HG03575 (cell line): Measurements from ENCODE around the gene CCDC152.

Experiments
- ATAC-seq: cut with Tn5 transposase; IDR thresholded peaks from one replicate; pipeline ENCODE4 v1.9.1; 2021; ENCODE audit not compliant: unreplicated experiment, insufficient number of reproducible peaks, low FRiP score; ENCODE audit errors: extremely low read depth

CCDC152 gene

DNA sequence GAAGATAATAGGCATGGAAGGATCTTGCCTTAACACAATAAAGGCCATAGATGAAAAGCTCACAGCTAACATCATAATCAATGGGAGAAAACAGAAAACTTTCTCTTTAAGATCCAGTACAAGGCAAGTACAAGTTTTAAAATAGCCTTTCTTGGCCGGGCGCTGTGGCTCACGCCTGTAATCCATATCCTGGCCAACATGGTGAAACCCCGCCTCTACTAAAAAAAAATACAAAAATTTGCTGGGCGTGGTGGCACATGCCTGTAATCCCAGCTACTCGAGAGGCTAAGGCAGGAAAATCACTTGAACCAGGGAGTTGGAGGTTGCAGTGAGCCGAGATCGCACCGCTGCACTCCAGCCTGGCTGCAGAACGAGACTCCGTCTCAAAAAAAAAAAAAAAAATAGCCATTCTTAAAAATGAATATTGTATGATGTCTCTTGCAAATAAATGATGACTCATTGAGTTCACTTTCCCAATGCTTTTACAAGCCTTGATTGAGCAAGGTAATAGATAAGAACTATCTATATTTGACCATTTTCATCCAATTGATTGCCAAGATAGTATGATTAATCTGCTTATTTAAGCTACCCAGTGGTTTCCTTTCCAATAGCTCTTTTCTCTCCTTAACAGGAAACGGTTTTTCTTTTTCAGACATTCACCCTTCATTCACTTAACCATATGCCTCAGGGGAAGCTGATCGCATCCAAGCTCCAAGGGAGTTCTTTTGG lies 15.8 kb downstream of the CCDC152 start:
- ATAC-seq: no peak

DNA sequence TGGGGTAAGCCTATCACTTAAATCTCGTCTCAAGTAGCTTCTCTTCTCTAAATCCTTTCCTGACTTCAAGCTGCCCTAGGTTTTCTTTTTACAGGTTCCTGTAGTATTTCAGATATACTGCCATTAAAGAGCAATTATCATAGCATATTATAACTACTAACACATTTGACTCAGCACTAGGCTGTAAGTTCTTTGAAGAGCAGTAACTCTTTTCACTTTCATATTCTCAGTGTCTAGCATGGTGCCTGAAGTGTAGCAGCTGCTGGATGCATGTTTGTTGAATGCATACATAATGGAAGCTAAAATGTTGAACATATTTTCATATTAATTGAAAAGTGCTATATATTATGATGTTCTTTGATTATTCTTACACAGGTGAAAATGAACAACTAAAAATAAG lies 22.5 kb downstream of the CCDC152 start:
- no peak for ATAC-seq

- ATAC-seq: no peak
Measured at GRCh38 chr5:42781584-42781983, 25.0 kb downstream of the CCDC152 start.

- no peak for ATAC-seq
Measured at GRCh38 chr5:42784132-42784531, 27.5 kb downstream of the CCDC152 start.

GRCh38 chr5:42785756-42786155 lies 29.1 kb downstream of the CCDC152 start:
- ATAC-seq: no peak

- no peak for ATAC-seq
Measured at GRCh38 chr5:42787073-42787472, 30.5 kb downstream of the CCDC152 start.

DNA sequence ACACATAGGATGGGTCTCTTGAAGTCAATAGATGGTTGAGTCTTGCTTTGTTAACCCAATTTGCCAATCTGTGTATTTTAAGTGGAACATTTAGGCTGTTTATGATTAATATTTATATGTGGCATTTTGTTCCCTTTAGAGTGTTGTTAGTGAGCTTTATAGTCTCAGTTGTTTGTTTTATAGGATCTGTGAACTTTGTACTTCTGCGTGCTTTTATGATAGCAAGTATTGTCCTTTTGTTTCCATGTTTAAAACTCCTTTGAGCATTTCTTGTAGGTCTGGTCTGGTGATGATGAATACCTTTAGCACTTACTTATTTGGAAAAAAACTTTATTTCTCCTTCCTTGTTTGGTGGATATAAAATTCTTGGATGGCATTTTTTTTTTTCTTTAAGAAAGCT lies 31.2 kb downstream of the CCDC152 start:
- no peak for ATAC-seq

- no peak for ATAC-seq
Measured at GRCh38 chr5:42791151-42791550, 34.5 kb downstream of the CCDC152 start.

DNA sequence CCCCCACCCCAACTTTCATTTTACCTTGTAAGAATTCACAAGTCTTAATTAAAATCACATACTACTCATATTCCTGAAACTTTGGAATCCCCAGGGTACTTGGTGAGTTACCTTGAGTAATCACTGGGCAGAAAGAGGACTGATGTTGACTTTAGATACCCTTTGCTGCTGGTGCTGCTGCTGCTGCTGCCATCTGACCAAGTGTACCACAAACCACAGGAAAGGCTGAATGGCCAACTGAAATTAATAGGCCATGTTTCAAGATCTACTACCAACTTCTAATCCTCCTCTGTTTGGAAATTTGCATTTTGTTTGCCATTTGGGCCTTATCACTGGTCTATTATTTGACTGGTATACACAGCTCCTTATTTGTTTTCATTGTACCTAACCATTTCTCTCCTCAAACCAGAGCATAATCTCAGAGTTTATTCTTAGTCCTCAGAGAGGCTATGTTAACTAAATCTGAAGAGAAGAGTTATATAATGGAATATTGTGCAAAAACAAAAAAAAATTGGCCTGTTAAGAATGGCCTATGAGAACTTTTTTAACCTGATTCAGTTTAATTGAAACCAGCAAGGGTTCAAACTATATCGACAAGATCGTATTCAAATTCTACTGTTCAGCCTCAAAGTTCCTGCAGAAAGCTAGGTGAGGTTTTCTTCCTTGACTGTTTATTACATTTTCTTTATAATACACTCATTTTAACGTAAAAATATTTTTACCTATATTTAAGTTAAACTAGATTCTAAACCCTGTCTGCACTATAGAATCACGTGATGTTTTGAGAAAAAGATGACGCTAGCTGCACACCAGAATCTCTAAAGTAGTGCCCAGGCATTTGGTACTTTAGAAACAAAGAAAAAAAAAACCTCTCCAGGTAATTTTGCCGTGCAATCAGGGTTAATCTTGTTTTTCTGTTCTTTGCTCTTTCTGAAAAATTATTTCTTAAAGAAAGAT lies 41.9 kb downstream of the CCDC152 start:
- ATAC-seq: no peak

GRCh38 chr5:42799241-42799608 lies 42.6 kb downstream of the CCDC152 start:
- no peak for ATAC-seq

GRCh38 chr5:42799668-42800114 lies 43.1 kb downstream of the CCDC152 start:
- no peak for ATAC-seq

DNA sequence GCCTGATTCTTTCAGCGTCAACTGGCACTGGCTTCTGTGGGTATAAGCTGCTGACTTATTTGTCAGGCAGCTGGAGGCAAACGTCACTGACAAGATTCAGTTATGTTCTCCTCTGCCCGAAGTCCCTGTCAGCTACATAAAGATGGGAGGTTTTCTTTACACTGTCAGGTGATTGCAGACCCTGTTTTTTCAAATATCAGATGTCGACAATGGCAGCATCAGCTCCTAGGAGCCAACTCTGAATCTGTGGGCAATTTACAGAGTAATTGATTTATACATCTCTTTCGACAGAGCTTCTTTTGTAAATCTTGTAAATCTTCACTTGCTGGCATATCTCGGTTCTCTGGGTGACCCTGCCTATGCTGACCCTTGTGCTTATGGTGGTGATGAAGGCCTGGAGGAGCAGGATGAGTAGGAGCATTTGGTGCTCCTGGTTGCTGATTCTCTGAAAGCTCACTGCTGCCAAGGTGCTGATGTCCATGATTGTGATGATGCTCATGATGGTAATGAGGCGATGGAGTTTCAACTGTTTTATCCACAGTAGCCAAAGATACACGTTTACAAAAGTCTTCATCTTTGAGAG lies 44.2 kb downstream of the CCDC152 start:
- ATAC-seq: no peak

DNA sequence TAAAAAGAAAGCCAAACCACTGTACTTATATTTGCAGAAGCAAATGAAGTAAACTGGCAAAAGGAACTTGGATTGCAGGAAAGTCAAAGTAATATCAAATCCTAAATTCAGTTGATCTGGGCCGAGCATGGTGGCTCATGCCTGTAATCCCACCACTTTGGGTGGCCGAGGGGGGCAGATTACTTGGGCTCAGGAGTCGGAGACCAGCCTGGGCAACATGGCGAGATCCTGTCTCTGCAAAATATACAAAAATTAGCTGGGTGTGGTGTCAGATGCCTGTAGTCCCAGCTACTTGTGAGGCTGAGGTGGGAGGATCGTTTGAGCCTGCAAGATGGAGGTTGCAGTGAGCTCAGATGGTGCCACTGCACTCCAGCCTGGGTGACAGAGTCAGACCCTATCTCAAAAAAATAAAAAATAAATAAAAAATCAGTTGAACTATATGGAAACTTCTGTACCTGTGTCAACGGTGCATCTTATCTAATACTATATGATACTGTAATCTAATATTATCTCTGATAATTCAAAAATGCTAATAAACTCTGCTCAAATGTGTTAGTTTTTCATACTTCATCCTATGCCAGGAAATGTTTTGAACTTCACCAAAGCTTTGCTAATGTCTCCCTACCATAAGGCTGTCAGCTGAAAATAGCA lies 45.0 kb downstream of the CCDC152 start:
- ATAC-seq: no peak

DNA sequence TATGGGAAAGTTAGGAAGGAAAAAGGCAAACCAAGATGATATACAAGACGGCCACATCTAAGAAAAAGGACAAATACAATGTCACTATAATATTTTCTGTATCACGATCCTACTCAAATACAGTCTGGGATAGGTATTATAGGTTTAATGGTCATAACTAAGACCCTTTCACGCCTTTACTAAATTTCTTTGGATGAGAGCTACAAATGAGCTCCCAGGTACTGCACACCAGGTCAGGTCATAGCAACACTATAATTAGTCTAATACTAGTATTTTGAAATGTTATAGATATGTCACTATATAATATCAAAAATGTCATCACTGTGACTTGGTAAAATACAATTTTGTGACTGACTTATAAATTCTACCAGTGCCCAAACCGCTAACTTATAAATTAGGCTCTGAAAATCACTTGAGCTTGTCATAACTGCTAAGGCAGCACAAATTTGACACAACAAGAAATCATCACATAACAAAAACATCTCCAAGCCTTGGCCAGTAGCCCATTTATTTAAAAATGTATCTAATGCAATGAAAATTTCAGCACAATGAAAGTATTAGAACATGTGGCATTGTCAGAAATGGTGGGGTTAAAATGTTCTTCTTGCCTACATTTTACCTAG lies 48.2 kb downstream of the CCDC152 start:
- no peak for ATAC-seq

GRCh38 chr5:42806004-42806700 lies 49.5 kb downstream of the CCDC152 start:
- no peak for ATAC-seq

- ATAC-seq: no peak
Measured at GRCh38 chr5:42806701-42807262, 50.2 kb downstream of the CCDC152 start.

DNA sequence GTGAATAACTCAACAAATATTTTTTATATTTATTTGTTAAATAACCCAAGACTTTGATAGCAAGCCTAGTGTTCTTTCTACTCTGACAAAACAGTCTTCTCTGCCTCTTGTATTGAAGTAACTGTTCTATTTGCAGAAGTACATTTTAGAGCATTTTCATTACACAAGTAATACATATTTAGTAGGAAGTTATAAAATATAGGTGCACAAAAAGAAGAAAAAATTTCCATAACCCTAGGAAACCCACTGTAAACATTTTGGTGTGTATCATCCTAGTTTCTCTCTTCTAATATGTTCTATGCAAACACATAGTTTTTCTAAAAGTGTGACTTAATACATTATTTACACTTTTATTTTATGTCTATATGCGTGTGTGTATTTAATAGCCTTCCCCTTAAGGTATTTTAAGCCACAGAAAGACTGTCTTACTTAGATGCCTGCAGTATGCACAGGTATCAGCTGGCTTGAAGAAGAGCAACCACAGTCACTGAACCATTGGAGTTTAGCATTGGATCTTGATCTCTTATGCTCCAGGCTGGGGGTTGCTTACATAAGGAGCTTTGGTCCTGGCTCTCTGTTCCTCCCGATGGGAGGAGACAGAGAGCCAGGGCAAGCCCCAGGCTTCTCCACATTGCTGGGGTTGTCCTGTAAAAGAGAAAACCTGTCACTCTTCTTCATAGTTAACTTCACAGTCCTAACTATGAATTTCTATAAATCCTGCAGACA lies 51.3 kb downstream of the CCDC152 start:
- no peak for ATAC-seq
